CD4-positive, alpha-beta memory T cell (primary cell): ENCODE results near the gene APOL4. TPM values are rescaled to one million over a fixed set of nuclear protein-coding genes. Genes with fewer than 3 reads are reported as not detected.

Experiments used
- CTCF ChIA-PET: fragments of 350-600 bp; sonication (Branson Sonifier 250); formaldehyde crosslinking; loops from one replicate; lab custom pipeline; 2021; ENCODE audit warnings: inconsistent platforms; ENCODE audit not compliant: partially characterized antibody; lab: Charles Lee
- POLR2A ChIA-PET: fragments of 350-600 bp; sonication (Branson Sonifier 250); formaldehyde crosslinking; loops from one replicate; lab custom pipeline; 2021; ENCODE audit not compliant: partially characterized antibody; lab: Charles Lee
- DNase-seq, 5 donors: peaks; one replicate each; pipeline versions ENCODE4 v3.0.0 to v3.0.0-alpha.2; 2020 to 2022; ENCODE audit warnings: mixed read lengths in 1 of 5
- H3K27ac ChIP-seq: one replicate; pipeline ENCODE4 v1.7.0; 2013; ENCODE audit warnings: low read depth, low read length
- H3K27me3 ChIP-seq: 2 replicates; pipeline ENCODE4 v1.7.0; 2013; ENCODE audit warnings: mild to moderate bottlenecking, low read length, moderate library complexity; ENCODE audit not compliant: insufficient read depth
- H3K36me3 ChIP-seq: 2 replicates; pipeline ENCODE4 v1.7.0; 2013; ENCODE audit warnings: mild to moderate bottlenecking, low read length, moderate library complexity; ENCODE audit not compliant: insufficient read depth
- H3K4me1 ChIP-seq: 2 replicates; pipeline ENCODE4 v1.7.0; 2013; ENCODE audit warnings: mild to moderate bottlenecking, low read length, moderate library complexity; ENCODE audit not compliant: insufficient read depth
- H3K4me3 ChIP-seq, 2 donors: one replicate each; pipeline ENCODE4 v1.7.0; 2013; ENCODE audit warnings: low read length in 2 of 2, mild to moderate bottlenecking in 1 of 2
- H3K9me3 ChIP-seq, 2 donors: one replicate each; pipeline ENCODE4 v1.7.0; 2013; ENCODE audit warnings: low read length in 2 of 2, control low read depth in 1 of 2; ENCODE audit not compliant: control insufficient read depth in 1 of 2
- H3K27ac Mint-ChIP-seq, 7 donors: one replicate each; pipeline ENCODE4 v1.8.0; 2020 to 2021; ENCODE audit warnings: mixed read lengths in 7 of 7, mild to moderate bottlenecking in 6 of 7, inconsistent platforms in 3 of 7, moderate library complexity in 3 of 7
- H3K27me3 Mint-ChIP-seq, 2 donors: one replicate each; pipeline ENCODE4 v1.8.0; 2020 to 2021; ENCODE audit warnings: mixed read lengths in 2 of 2
- H3K36me3 Mint-ChIP-seq, 2 donors: one replicate each; pipeline ENCODE4 v1.8.0; 2020 to 2021; ENCODE audit warnings: mixed read lengths in 2 of 2, inconsistent platforms in 1 of 2, mild to moderate bottlenecking in 1 of 2
- H3K4me1 Mint-ChIP-seq, 4 donors: one replicate each; pipeline ENCODE4 v1.8.0; 2020 to 2021; ENCODE audit warnings: mixed read lengths in 4 of 4, mild to moderate bottlenecking in 1 of 4
- H3K4me3 Mint-ChIP-seq, 8 donors: one replicate each; pipeline ENCODE4 v1.8.0; 2020 to 2021; ENCODE audit warnings: mixed read lengths in 8 of 8, mild to moderate bottlenecking in 7 of 8, moderate library complexity in 6 of 8, inconsistent platforms in 3 of 8
- H3K9me3 Mint-ChIP-seq, 8 donors: one replicate each; pipeline ENCODE4 v1.8.0; 2020 to 2021; ENCODE audit warnings: mixed read lengths in 8 of 8, mild to moderate bottlenecking in 5 of 8, inconsistent platforms in 3 of 8, moderate library complexity in 1 of 8
- intact Hi-C: fragments of 100-400 bp; cut with micrococcal nuclease; formaldehyde crosslinking; loops from one replicate; pipeline ENCODE4 v1.15.1; 2023
- polyA plus RNA-seq, 2 donors: library from polyadenylated mRNA; unstranded; fragments of 300-500 nt; fragmentation: Illumina TruSeq; gene quantifications; one replicate each; pipeline ENCODE4 v1.2.3, GENCODE V29; 2021
- total RNA-seq, 2 experiments: library from RNA; stranded (reverse); gene quantifications; one replicate each; pipeline ENCODE4 v1.2.3, GENCODE V29; 2021

Gene APOL4
- total and polyA plus RNA-seq, 4 experiments from 2014 or later = not detected

DNA sequence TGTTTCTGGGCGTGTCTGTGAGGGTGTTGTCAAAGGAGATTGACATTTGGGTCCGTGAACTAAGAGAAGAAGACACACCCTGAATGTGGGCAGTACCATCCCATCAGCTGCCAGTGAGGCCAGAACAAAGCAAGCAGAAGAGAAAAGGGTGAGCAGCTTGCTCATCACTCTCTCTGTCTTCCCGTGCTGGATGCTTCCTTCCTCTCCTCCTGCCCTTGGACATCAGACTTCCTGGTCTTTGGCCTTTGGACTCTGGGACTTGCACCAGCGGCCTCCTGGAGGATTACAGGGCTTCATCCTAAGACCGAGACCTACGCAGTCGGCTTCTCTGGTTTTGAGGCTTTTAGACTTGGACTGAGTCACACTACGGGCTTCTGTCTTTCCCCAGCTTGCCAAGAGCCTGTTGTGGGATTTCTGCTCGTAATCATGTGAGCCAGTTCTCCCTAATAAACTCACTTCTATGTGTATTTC, 18.9 kb upstream of the APOL4 start:
- peaks cover 3% of the 10 kb centered on the region for H3K4me1 ChIP-seq
- no peak for DNase-seq
- no peaks in the 10 kb centered on the region for H3K27me3 ChIP-seq
- Mint-ChIP-seq H3K4me3 (no peak overlapping the region), H3K36me3 (peaks cover 0 to 5% of the 10 kb centered on the region in 2 donors), H3K27me3 (peaks cover 14 to 23% of the 10 kb centered on the region in 2 donors), H3K27ac (peak overlapping the region in 2 of 7 donors; percentile 9 to 18), H3K4me1 (peaks cover 4 to 8% (median 5%) of the 10 kb centered on the region in 4 donors), H3K9me3 (no peaks in the 10 kb centered on the region)
- H3K27ac ChIP-seq = no peak overlapping the region
- intact Hi-C loops = no loop called here
- POLR2A ChIA-PET = no interaction called here
- no peak overlapping the region for H3K4me3 ChIP-seq
- no peaks in the 10 kb centered on the region for H3K36me3 ChIP-seq
- no peaks in the 10 kb centered on the region for H3K9me3 ChIP-seq
- CTCF ChIA-PET = interaction anchor here (0.8 to 2.3 kb wide), 3 partner anchors 18 to 64 kb away, joined by 3 to 10 read pairs (median 4); partner anchors contain the start of gene APOL2

DNA sequence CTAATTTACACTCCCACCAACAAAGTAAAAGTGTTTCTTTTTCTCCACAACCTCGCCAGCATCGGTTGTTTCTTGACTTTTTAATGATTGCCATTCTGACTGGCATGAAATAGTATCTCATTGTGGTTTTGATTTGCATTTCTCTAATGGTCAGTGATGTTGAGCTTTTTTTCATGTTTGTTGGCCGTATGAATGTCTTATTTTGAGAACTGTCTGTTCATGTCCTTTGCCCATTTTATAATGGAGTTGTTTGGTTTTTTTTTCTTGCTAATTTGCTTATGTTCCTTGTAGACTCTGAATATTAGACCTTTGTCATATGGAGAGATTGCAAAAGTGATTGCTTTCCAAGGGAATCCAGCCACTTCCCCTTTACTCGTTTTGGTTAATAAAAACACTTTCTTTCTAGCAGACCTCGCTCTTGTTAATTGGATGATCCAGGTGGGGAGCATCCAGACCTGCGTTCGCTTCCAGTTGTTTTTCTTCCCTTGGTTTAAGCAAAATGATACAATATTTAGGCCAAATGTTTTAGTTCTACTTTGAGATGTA, 17.1 kb upstream of the APOL4 start:
- Mint-ChIP-seq H3K27ac (no peak overlapping the region), H3K9me3 (no peaks in the 10 kb centered on the region), H3K4me3 (no peak overlapping the region), H3K27me3 (peaks cover 17 to 33% of the 10 kb centered on the region in 2 donors), H3K36me3 (no peaks in the 10 kb centered on the region), H3K4me1 (peaks cover 4 to 8% (median 5%) of the 10 kb centered on the region in 4 donors)
- no peaks in the 10 kb centered on the region for H3K27me3 ChIP-seq
- no peak for DNase-seq
- no peak overlapping the region for H3K27ac ChIP-seq
- intact Hi-C loops = no loop called here
- ChIA-PET POLR2A (interaction anchor here (1.9 kb wide), 1 partner anchor 21 kb away, joined by 4 read pairs; the partner anchor contains the start of gene APOL2), CTCF (no interaction called here)
- no peaks in the 10 kb centered on the region for H3K36me3 ChIP-seq
- peaks cover 3% of the 10 kb centered on the region for H3K4me1 ChIP-seq
- no peaks in the 10 kb centered on the region for H3K9me3 ChIP-seq
- H3K4me3 ChIP-seq = no peak overlapping the region

DNA sequence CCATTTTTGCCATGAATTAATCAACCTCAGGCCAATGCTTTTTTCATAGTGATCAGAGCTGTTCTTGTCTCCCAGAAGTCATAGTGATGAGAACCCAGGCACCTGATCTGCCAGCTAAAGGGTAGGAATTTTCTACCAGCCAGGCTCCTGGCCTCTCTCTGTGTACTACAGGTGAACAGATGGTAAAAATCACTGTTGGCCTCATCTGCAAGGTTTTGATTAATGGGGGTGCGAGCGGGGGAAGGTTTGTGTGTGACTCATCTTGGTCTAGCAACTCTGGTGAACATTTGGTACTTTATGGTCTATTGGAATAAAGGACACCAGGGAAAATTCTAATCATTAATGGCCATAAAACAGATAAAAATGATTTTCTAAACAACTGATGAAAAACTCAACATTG, 14.4 kb upstream of the APOL4 start:
- H3K9me3 Mint-ChIP-seq = peaks cover 0 to 2% (median 0%) of the 10 kb centered on the region in 8 donors
- Histone ChIP-seq H3K4me3 (no peak overlapping the region), H3K27ac (no peak overlapping the region), H3K27me3 (no peaks in the 10 kb centered on the region), H3K9me3 (no peaks in the 10 kb centered on the region), H3K36me3 (no peaks in the 10 kb centered on the region), H3K4me1 (peaks cover 2% of the 10 kb centered on the region)
- peaks cover 2 to 5% (median 3%) of the 10 kb centered on the region in 4 donors for H3K4me1 Mint-ChIP-seq
- H3K36me3 Mint-ChIP-seq = no peaks in the 10 kb centered on the region
- H3K27me3 Mint-ChIP-seq = peaks cover 24 to 54% of the 10 kb centered on the region in 2 donors
- intact Hi-C loops = no loop called here
- no peak overlapping the region for H3K27ac Mint-ChIP-seq
- no peak for DNase-seq
- ChIA-PET CTCF (interaction anchor here (1.3 to 2.2 kb wide), 3 partner anchors 11 to 150 kb away, joined by 5 to 10 read pairs (median 7); partner anchors contain the start of gene APOL2), POLR2A (no interaction called here)
- H3K4me3 Mint-ChIP-seq = no peak overlapping the region

DNA sequence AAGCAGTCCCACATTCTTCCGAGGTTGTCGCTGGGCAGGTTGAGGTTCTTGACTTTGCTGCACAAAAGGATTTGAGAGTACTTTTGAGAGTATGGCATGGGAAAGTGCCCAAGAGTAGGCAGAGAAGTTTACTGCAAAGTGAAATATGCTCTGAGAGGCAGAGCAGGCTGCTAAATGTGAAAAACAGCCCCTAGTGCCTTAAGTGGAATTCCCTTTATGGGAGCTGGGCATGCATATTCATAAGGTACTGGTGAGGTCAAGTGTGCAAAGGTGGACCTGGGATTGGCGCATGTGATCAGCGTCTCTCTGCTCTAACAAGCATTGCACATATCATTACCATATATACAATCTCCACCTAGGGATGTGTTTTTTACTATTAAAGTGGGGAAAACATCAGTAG, 12.0 kb upstream of the APOL4 start:
- Mint-ChIP-seq H3K27ac (peak overlapping the region in 1 of 7 donors; percentile 38), H3K4me1 (peaks cover 2 to 6% (median 4%) of the 10 kb centered on the region in 4 donors), H3K27me3 (peaks cover 22 to 56% of the 10 kb centered on the region in 2 donors), H3K4me3 (no peak overlapping the region), H3K36me3 (no peaks in the 10 kb centered on the region), H3K9me3 (peaks cover 0 to 15% (median 7%) of the 10 kb centered on the region in 8 donors)
- ChIA-PET CTCF (interaction anchor here (1.3 kb wide), 1 partner anchor 9 kb away, joined by 4 read pairs; no protein-coding TSS in a partner anchor), POLR2A (interaction anchor here (0.5 kb wide), 1 partner anchor 170 kb away, joined by 3 read pairs; no protein-coding TSS in a partner anchor)
- Histone ChIP-seq H3K9me3 (no peaks in the 10 kb centered on the region), H3K36me3 (no peaks in the 10 kb centered on the region), H3K27ac (no peak overlapping the region), H3K4me1 (peaks cover 5% of the 10 kb centered on the region), H3K4me3 (no peak overlapping the region), H3K27me3 (no peaks in the 10 kb centered on the region)
- intact Hi-C loops = no loop called here
- no peak for DNase-seq

DNA sequence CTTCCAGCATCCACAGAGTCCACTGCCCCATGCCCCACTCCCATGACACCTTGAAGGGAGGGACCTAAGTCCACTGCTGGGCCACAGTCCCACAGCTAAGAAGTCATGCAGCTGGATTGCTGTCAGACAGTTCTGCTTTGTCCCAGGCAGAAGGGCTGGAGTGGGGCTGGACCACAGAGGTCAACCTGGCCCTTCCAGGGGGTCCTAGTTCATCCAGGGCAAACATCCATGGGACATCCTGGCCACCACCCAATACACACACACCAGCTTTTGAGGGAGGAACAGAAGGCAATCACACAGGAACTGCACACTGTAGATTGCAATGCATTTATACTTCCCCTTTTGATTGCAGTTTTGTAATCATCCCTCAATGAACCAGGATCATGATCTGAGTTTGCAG, 11.3 kb upstream of the APOL4 start:
- no peak overlapping the region for H3K27ac ChIP-seq
- no peak overlapping the region for H3K4me3 Mint-ChIP-seq
- H3K36me3 ChIP-seq = no peaks in the 10 kb centered on the region
- intact Hi-C loops = no loop called here
- no peaks in the 10 kb centered on the region for H3K36me3 Mint-ChIP-seq
- H3K4me3 ChIP-seq = no peak overlapping the region
- ChIA-PET POLR2A (no interaction called here), CTCF (no interaction called here)
- no peaks in the 10 kb centered on the region for H3K9me3 ChIP-seq
- no peak overlapping the region for H3K27ac Mint-ChIP-seq
- peaks cover 23 to 50% of the 10 kb centered on the region in 2 donors for H3K27me3 Mint-ChIP-seq
- H3K4me1 ChIP-seq = peaks cover 5% of the 10 kb centered on the region
- H3K9me3 Mint-ChIP-seq = peaks cover 0 to 15% (median 7%) of the 10 kb centered on the region in 8 donors
- H3K27me3 ChIP-seq = no peaks in the 10 kb centered on the region
- DNase-seq = no peak
- H3K4me1 Mint-ChIP-seq = peaks cover 2 to 6% (median 4%) of the 10 kb centered on the region in 4 donors

DNA sequence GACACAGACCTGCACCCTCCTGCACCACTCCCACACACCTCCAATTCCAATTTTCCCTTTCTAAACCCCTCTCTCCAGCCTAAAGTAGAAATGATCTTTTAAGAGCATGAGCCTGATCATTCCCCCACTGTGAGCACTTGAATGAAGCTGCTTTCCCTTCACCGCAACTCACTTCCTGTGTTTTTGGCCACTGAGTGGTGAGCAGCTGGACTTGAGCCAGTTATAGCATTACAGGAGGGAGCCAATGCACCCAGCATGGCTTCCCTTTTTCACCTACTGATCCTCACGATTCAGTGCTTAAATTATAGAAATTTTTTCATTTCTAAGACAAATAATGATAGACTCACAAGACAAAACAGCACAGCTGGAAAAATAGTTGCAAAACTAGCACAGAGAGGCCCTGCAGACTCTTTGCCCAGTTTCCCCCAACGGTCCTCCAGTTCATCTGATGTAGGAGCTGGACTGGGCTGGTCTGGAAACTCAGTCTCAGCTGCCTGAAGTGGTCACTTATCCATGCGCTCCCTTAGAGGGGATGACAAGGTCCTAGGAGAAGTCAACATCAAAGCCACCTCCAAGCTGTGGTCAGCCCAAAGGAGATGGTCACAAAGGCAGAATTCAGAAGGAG, 9.7 kb upstream of the APOL4 start:
- H3K36me3 Mint-ChIP-seq = no peaks in the 10 kb centered on the region
- Histone ChIP-seq H3K27ac (no peak overlapping the region), H3K4me1 (peaks cover 5% of the 10 kb centered on the region), H3K4me3 (no peak overlapping the region), H3K27me3 (no peaks in the 10 kb centered on the region), H3K36me3 (no peaks in the 10 kb centered on the region), H3K9me3 (no peaks in the 10 kb centered on the region)
- CTCF ChIA-PET = interaction anchor here (1.4 to 1.6 kb wide), 2 partner anchors 17 to 28 kb away, joined by 3 to 5 read pairs; partner anchors contain the start of gene APOL2
- H3K9me3 Mint-ChIP-seq = peaks cover 0 to 15% (median 7%) of the 10 kb centered on the region in 8 donors
- intact Hi-C loops = no loop called here
- peak overlapping the region in 1 of 7 donors; percentile 1 for H3K27ac Mint-ChIP-seq
- no peak for DNase-seq
- POLR2A ChIA-PET = no interaction called here
- no peak overlapping the region for H3K4me3 Mint-ChIP-seq
- H3K27me3 Mint-ChIP-seq = peaks cover 19 to 44% of the 10 kb centered on the region in 2 donors
- H3K4me1 Mint-ChIP-seq = peaks cover 2 to 6% (median 4%) of the 10 kb centered on the region in 4 donors

DNA sequence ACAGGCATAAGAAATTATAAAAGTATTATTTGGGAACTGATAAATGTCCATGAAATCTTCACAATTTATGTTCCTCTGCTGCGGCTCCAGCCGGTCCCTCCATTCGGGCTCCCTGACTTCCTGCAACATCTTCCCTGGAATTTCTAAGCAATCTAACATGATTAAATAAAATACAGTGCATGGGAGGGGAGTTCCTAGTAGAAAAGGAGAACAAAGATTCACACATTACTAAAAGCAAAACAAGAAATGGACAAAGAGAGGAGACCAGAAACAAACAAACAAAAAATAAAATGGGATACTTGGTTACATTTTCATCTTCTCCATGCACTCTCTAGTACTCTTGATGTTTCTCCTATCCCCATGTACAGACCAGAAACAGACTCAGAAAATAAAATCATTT, 8.6 kb upstream of the APOL4 start:
- no peak overlapping the region for H3K4me3 ChIP-seq
- CTCF ChIA-PET = interaction anchor here (1.4 kb wide), 1 partner anchor 15 kb away, joined by 3 read pairs; no protein-coding TSS in a partner anchor
- peaks cover 5% of the 10 kb centered on the region for H3K4me1 ChIP-seq
- H3K27me3 ChIP-seq = no peaks in the 10 kb centered on the region
- no peak overlapping the region for H3K27ac ChIP-seq
- no peaks in the 10 kb centered on the region for H3K36me3 ChIP-seq
- Mint-ChIP-seq H3K27ac (no peak overlapping the region), H3K4me3 (no peak overlapping the region), H3K4me1 (peaks cover 2 to 6% (median 4%) of the 10 kb centered on the region in 4 donors), H3K36me3 (no peaks in the 10 kb centered on the region), H3K27me3 (peaks cover 11 to 40% of the 10 kb centered on the region in 2 donors), H3K9me3 (peaks cover 0 to 15% (median 7%) of the 10 kb centered on the region in 8 donors)
- intact Hi-C loops = no loop called here
- DNase-seq = no peak
- POLR2A ChIA-PET = no interaction called here
- H3K9me3 ChIP-seq = no peaks in the 10 kb centered on the region
